WTC11 (cell line): ENCODE data around the gene PPP1R9A. TPM values are rescaled to one million over a fixed set of nuclear protein-coding genes. Genes with fewer than 3 reads are reported as not detected.

Experiments used
- ATAC-seq: fragments of 200-7000 bp; cut with Tn5 transposase; 2 replicates; pipeline ENCODE4 v1.10.0; 2021; ENCODE audit warnings: mild to moderate bottlenecking, moderate library complexity
- CTCF ChIA-PET: fragments of 300-600 bp; sonication (Branson Sonifier 250); formaldehyde crosslinking; loops from one replicate; lab custom pipeline; 2021; ENCODE audit warnings: antibody characterized with exemption; lab: Charles Lee
- POLR2A ChIA-PET: fragments of 350-600 bp; sonication (Branson Sonifier 250); formaldehyde crosslinking; loops from one replicate; lab custom pipeline; 2021; ENCODE audit warnings: antibody characterized with exemption; lab: Charles Lee
- DNase-seq: peaks from one replicate; pipeline ENCODE4 v3.0.0; 2021; ENCODE audit warnings: low spot score
- H3K27ac Mint-ChIP-seq: 2 replicates; pipeline ENCODE4 v1.8.0; 2021; ENCODE audit warnings: mixed read lengths
- H3K27me3 Mint-ChIP-seq: 2 replicates; pipeline ENCODE4 v1.8.0; 2021; ENCODE audit warnings: low read depth, mild to moderate bottlenecking, moderate library complexity, mixed read lengths
- H3K36me3 Mint-ChIP-seq: 2 replicates; pipeline ENCODE4 v1.8.0; 2021; ENCODE audit warnings: mixed read lengths
- H3K4me1 Mint-ChIP-seq: 2 replicates; pipeline ENCODE4 v1.8.0; 2022; ENCODE audit warnings: mixed read lengths
- H3K4me3 Mint-ChIP-seq: 2 replicates; pipeline ENCODE4 v1.8.0; 2021; ENCODE audit warnings: mild to moderate bottlenecking, moderate library complexity, mixed read lengths
- H3K9me3 Mint-ChIP-seq: 2 replicates; pipeline ENCODE4 v1.8.0; 2021; ENCODE audit warnings: mixed read lengths
- ARID4B ChIP-seq: sonication (generic); formaldehyde crosslinking; IDR thresholded peaks from 2 replicates; pipeline ENCODE4 v1.8.0; 2023; ENCODE audit warnings: missing genetic modification reagents, mild to moderate bottlenecking, borderline replicate concordance
- ATF2 ChIP-seq: sonication (generic); formaldehyde crosslinking; IDR thresholded peaks from 2 replicates; pipeline ENCODE4 v1.8.1; 2022; ENCODE audit warnings: low read depth, missing genetic modification reagents, borderline replicate concordance
- ATF3 ChIP-seq: sonication (generic); formaldehyde crosslinking; conservative IDR thresholded peaks from 2 replicates; pipeline ENCODE4 v1.8.1; 2022; ENCODE audit warnings: mild to moderate bottlenecking, missing genetic modification reagents
- CREB1 ChIP-seq: sonication (generic); formaldehyde crosslinking; IDR thresholded peaks from 2 replicates; pipeline ENCODE4 v1.8.0; 2023; ENCODE audit warnings: mild to moderate bottlenecking, missing genetic modification reagents
- E2F4 ChIP-seq: sonication (generic); formaldehyde crosslinking; IDR thresholded peaks from 2 replicates; pipeline ENCODE4 v1.8.1; 2022; ENCODE audit warnings: low read depth, mild to moderate bottlenecking, moderate library complexity, missing genetic modification reagents, borderline replicate concordance
- ERG ChIP-seq: fragments of 250-450 bp; sonication (Bioruptor Pico); IDR thresholded peaks from 2 replicates; pipeline ENCODE4 v1.8.0; 2021; ENCODE audit warnings: mild to moderate bottlenecking
- FOXJ3 ChIP-seq: sonication (generic); formaldehyde crosslinking; IDR thresholded peaks from 2 replicates; pipeline ENCODE4 v1.9.0; 2021; ENCODE audit warnings: missing genetic modification reagents, mild to moderate bottlenecking, borderline replicate concordance
- FOXP1 ChIP-seq: sonication (generic); formaldehyde crosslinking; IDR thresholded peaks from 2 replicates; pipeline ENCODE4 v1.8.0; 2022; ENCODE audit warnings: missing genetic modification reagents, mild to moderate bottlenecking, moderate library complexity, borderline replicate concordance
- MYBL2 ChIP-seq: sonication (generic); formaldehyde crosslinking; IDR thresholded peaks from 2 replicates; pipeline ENCODE4 v1.8.1; 2023; ENCODE audit warnings: mild to moderate bottlenecking, moderate library complexity, missing genetic modification reagents
- NFATC4 ChIP-seq: fragments of 250-450 bp; sonication (Bioruptor Pico); IDR thresholded peaks from 2 replicates; pipeline ENCODE4 v1.9.0; 2021; ENCODE audit warnings: mild to moderate bottlenecking
- NFE2L1 ChIP-seq: sonication (generic); formaldehyde crosslinking; IDR thresholded peaks from 2 replicates; pipeline ENCODE4 v1.8.1; 2023; ENCODE audit warnings: missing genetic modification reagents
- NFYB ChIP-seq: sonication (generic); formaldehyde crosslinking; conservative IDR thresholded peaks from 2 replicates; pipeline ENCODE4 v1.8.0; 2022; ENCODE audit warnings: low read depth, missing genetic modification reagents
- ZNF232 ChIP-seq: sonication (generic); formaldehyde crosslinking; IDR thresholded peaks from 2 replicates; pipeline ENCODE4 v1.8.0; 2022; ENCODE audit warnings: mild to moderate bottlenecking, missing genetic modification reagents
- ZNF263 ChIP-seq: sonication (generic); formaldehyde crosslinking; IDR thresholded peaks from 2 replicates; pipeline ENCODE4 v1.8.1; 2022; ENCODE audit warnings: low read depth, mild to moderate bottlenecking, moderate library complexity, missing genetic modification reagents
- ZNF425 ChIP-seq: fragments of 250-450 bp; sonication (Bioruptor Pico); conservative IDR thresholded peaks from 2 replicates; pipeline ENCODE4 v1.9.0; 2021; ENCODE audit warnings: mild to moderate bottlenecking
- total RNA-seq: library from RNA; stranded (reverse); gene quantifications from 3 replicates; pipeline ENCODE4 v1.2.3, GENCODE V29; 2021
- TF ChIP-seq, protein P1 (sequence below): sonication (generic); formaldehyde crosslinking; IDR thresholded peaks from 2 replicates; pipeline ENCODE4 v1.8.0; 2023; ENCODE audit warnings: missing genetic modification reagents
- TF ChIP-seq, protein P2 (sequence below): sonication (generic); formaldehyde crosslinking; IDR thresholded peaks from 2 replicates; pipeline ENCODE4 v1.8.1; 2023; ENCODE audit warnings: mild to moderate bottlenecking, missing genetic modification reagents, moderate library complexity
- TF ChIP-seq, protein P3 (sequence below): sonication (generic); formaldehyde crosslinking; IDR thresholded peaks from 2 replicates; pipeline ENCODE4 v1.8.0; 2022; ENCODE audit warnings: mild to moderate bottlenecking, missing genetic modification reagents

Gene PPP1R9A
- total RNA-seq, 1 experiment from 2014 or later = 16.8 TPM

GRCh38 chr7:94909179-94909466 lies 1.7 kb downstream of the PPP1R9A start:
- ATAC-seq = no peak
- Mint-ChIP-seq H3K36me3 (no peaks in the 10 kb centered on the region), H3K9me3 (no peaks in the 10 kb centered on the region), H3K27ac (peak overlapping the region; percentile 93; the same call in 1 of the 2 replicates), H3K4me1 (peaks cover 65% of the 10 kb centered on the region), H3K4me3 (peak overlapping the region; percentile 83), H3K27me3 (no peaks in the 10 kb centered on the region)
- no peak for DNase-seq
- TF ChIP-seq NFYB (CRISPR knock-in tag) (no peak), ARID4B (CRISPR knock-in tag) (no peak), NFE2L1 (CRISPR knock-in tag) (no peak), E2F4 (CRISPR knock-in tag) (no peak), ERG (no peak), ZNF232 (CRISPR knock-in tag) (no peak)
- TF ChIP-seq, protein P1, sequence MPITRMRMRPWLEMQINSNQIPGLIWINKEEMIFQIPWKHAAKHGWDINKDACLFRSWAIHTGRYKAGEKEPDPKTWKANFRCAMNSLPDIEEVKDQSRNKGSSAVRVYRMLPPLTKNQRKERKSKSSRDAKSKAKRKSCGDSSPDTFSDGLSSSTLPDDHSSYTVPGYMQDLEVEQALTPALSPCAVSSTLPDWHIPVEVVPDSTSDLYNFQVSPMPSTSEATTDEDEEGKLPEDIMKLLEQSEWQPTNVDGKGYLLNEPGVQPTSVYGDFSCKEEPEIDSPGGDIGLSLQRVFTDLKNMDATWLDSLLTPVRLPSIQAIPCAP = no peak
- TF ChIP-seq, protein P2, sequence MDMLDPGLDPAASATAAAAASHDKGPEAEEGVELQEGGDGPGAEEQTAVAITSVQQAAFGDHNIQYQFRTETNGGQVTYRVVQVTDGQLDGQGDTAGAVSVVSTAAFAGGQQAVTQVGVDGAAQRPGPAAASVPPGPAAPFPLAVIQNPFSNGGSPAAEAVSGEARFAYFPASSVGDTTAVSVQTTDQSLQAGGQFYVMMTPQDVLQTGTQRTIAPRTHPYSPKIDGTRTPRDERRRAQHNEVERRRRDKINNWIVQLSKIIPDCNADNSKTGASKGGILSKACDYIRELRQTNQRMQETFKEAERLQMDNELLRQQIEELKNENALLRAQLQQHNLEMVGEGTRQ (CRISPR knock-in tag) = no peak
- POLR2A ChIA-PET = interaction anchor here (0.6 kb wide), 1 partner anchor 127 kb away, joined by 3 read pairs; no protein-coding TSS in a partner anchor
- CTCF ChIA-PET = no interaction called here

DNA sequence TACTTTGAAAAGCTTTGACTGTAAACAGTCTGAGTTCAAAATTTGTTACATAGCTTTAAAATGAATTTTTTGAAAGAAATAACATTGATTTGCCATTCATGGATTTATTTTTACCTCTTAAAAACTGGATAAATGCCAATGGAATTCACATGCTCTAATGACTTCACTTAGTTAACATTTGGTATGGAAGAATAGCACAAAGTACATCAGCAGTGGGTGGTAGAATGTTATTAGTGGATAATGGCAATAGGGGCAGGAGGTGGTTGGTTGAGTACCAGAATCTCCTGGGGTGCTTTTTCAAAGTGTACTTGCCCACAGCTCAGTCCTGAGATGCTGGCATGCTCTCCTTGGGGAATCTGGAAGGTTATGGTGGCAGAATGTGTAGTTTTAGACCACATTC lies 4.7 kb downstream of the PPP1R9A start:
- H3K4me1 Mint-ChIP-seq = peaks cover 72% of the 10 kb centered on the region
- CTCF ChIA-PET = no interaction called here
- peak overlapping the region; percentile 7; the same call in 1 of the 2 replicates for H3K4me3 Mint-ChIP-seq
- no peak for DNase-seq
- no peak overlapping the region; the same call in 1 of the 2 replicates for H3K27ac Mint-ChIP-seq
- TF ChIP-seq MYBL2 (no peak), ATF3 (CRISPR knock-in tag) (no peak), CREB1 (CRISPR knock-in tag) (no peak), ZNF425 (CRISPR knock-in tag) (no peak), ZNF232 (CRISPR knock-in tag) (no peak), ATF2 (CRISPR knock-in tag) (no peak), FOXJ3 (CRISPR knock-in tag) (no peak), NFATC4 (CRISPR knock-in tag) (no peak), ZNF263 (CRISPR knock-in tag) (no peak), FOXP1 (CRISPR knock-in tag) (no peak), ERG (no peak)
- TF ChIP-seq, protein P3, sequence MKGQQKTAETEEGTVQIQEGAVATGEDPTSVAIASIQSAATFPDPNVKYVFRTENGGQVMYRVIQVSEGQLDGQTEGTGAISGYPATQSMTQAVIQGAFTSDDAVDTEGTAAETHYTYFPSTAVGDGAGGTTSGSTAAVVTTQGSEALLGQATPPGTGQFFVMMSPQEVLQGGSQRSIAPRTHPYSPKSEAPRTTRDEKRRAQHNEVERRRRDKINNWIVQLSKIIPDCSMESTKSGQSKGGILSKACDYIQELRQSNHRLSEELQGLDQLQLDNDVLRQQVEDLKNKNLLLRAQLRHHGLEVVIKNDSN (CRISPR knock-in tag) = no peak
- H3K36me3 Mint-ChIP-seq = no peaks in the 10 kb centered on the region
- no peak for ATAC-seq
- H3K27me3 Mint-ChIP-seq = no peaks in the 10 kb centered on the region
- H3K9me3 Mint-ChIP-seq = no peaks in the 10 kb centered on the region
- POLR2A ChIA-PET = no interaction called here
